ENCODE results near the gene FOXI1.
"Not testable (repeated sequence)": the region's sequence is repeated elsewhere in the genome, so short reads cannot be mapped to it uniquely, and the experiment has no call there.

Gene FOXI1

DNA sequence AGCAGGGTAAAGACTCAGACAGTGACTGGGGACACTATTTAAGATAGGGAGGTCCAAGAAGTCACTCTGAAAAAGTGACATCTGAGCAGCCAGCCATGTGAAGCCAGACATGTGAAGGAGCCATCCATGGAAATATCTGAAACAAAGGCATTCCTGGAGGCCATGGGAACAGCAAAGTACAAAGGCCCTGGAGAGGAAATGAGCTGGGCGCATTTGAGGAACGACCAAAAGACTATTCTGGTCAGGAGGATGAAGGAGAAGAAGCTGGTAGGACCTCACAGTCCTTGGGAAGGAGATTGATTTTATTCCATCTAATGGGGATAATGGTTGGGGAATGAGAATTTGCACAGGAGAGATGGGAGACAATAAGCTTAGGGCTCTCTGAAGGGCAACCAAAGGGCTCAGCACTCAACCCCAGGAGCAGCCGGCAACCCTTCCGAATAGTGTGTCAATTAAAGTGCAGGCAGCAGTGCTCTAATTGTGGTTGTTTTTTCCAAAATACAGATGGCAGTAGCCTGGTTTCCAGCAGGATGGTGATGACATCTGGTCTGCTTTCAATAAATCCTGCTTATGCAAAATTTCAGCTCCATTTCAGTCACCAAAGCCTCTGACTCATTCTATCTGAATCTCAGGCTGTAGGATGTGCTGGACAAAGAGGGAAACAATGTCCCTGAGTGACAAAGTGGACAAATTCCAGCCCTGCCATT, 26.7 kb downstream of the FOXI1 start:
- no peak for DNase-seq

DNA sequence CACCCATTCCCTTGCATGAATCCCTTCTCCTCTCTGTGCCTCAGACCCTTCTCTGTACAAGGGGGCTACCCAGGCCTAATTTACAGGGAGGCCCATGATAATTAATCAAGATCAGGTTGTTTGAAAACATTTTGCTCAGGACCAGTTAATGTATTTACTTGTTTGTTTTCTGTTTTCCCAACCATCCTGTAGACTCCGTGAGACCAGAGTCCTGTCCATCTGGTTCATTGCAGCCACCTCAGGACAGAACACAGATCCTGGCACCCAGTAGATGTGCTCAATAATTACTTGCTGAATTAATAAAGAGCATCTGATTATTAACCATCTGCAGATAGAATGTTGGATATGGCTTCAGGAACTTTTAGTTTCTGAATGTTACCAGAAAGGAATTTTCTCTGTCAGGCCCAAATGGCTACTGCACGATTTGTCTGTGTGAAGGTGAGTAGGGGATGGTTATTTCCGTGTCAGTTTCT, 27.3 kb downstream of the FOXI1 start:
- DNase-seq = no peak

DNA sequence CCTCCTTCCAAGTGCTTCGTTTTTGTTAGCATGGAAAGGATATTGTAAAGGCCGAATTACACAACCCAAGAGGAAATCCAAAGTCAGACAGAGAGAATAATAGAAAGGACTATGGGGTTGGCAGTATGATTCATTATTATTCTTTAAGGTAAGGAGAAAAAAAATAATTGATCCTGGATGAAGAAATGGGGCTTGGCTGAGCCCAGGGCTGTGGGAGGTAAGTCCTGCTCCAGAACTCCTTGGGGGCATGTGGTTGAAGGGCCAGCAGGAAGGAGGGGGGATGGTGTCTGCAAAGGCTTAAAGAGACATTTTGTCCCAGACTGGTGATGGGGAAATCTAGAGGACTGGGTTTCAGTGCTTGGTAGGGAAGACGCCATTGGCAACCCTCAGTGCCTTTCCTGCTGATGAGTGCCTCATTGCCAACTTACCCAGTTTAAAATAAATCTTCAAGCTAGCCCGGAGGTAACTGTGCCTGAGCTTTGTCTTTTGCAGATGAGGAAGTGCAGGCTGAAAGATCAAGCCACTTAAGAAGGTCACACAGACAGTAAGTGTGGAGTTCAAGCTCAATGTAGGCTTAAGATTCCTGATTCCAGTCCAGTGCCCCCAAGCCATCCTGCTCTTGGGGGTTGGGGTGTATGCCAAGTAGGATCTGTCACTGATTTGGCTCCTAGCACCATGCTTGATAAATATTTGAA, 30.2 kb downstream of the FOXI1 start:
- no peak for DNase-seq

DNA sequence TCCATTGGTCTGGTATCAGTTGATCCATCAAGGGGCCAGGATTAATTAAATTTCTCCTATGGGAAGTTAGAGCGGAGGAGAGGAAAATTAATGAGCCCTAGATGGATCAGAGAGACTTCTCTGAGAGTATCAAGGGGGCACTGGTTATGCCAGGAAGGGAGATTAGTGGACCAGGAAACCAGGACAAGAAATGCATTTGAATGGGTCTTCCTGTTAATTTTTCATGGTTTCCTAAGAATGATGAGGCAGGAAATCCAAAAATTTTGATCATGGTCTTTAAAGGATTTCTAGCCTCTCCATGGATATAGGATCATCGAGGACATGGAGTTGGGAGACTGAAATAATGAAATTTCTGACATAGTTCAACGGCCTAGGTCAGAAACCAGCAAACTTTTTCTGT, 30.8 kb downstream of the FOXI1 start:
- DNase-seq = no peak

DNA sequence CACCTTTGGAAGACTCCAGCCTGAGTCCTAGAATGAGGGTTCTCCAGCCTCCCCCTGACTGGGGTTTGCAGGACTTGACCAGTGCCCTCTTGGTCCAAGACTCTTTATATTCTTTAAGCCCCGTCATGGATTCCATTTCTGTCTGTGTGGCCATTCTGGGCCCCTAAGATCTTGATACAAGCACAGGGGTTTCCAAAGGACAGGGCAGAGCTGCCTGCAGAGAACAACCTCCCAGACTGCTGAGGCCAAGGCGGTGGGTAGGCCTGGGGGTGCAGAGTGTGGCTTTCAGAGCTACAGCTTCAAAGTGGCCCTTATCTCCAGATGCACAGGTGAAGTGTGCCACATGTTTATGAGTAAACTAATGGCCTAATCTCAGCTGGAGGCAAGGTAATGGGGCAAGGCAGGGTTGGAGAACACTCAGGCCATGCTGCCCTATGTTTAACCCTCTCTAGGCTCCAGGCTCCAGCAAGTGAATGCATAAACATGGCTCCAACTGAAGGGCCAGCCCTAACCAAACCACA, 32.1 kb downstream of the FOXI1 start:
- DNase-seq = no peak

DNA sequence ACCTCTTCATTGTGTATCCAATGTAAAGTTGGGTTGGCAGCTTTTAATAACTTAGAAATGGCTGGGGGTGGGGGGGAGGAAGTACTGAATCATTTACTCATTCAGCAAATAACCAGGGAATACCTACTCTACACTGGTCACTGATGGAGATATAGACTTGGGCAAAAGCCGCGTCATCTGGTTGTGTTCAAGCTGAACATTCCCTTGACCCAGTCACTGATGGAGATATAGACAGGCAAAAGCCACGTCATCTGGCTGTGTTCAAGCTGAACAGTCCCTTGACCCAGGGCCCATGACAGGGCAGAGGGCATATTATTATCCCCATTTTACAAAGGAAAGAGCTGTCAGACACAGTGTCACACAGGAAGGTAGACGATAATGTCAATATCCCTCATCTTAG, 32.6 kb downstream of the FOXI1 start:
- no peak for DNase-seq

DNA sequence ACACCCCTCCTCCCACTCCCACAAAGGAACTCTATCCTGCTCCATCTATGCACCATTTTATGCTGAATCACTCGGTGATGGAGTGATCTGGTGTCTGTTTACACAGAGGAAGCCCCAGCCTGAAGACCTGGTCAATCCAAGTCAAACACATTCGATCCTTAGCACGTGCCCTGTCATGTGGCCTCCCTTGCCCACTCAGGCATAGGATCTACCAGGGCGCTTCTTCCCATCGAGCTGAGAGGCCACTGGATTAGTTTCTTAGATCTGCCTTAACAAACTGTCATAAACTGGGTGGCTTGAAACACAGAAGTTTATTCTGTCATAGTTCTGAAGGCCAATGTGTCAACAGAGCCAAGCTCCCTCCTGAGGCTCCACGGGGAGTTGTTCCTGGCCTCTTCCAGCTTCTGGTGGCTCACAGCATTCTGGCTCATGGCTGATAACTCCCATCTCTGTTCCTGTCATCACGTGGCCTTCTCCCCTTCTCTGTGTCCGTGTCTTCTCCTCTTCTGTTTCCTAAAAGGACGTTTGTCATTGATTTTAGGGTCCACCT, 34.2 kb downstream of the FOXI1 start:
- no peak for DNase-seq

DNA sequence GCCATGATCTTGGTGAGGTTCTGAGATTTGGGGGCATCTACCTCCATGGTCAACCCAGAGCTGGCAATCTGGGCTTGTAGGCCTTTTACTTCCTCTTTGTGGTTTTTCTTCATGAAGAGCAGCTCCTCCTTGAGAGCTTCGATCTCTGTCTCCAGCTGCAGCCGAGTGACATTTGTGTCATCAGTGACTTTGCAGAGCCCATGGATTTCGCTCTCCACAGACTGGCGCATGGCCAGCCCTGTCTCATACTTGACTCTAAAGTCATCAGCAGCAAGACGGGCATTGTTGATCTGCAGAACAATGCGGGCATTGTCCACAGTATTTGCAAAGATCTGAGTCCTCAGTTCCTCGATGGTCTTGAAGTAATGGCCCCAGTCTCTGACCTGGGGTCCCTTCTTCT, 35.5 kb downstream of the FOXI1 start:
- not testable (repeated sequence) for DNase-seq

DNA sequence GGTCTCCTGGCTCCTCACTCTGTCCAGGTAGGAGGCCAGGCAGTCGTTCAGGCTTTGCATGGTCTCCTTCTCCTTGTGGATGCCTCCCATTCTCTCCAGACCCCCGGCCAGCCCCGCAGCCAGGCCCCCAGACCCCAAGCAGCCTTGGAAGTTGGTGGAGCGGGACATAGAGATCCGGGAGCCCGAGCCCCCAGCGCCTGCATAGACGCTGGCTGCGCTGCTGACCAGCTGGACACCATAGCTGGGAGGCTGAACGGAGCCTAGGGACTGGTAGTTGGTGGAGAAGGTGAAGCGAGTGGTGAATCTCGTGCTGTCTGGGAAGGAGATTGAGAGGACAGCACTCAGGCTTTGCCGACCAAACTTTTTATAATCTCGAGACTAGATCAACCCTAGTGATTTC, 35.9 kb downstream of the FOXI1 start:
- DNase-seq = no peak

DNA sequence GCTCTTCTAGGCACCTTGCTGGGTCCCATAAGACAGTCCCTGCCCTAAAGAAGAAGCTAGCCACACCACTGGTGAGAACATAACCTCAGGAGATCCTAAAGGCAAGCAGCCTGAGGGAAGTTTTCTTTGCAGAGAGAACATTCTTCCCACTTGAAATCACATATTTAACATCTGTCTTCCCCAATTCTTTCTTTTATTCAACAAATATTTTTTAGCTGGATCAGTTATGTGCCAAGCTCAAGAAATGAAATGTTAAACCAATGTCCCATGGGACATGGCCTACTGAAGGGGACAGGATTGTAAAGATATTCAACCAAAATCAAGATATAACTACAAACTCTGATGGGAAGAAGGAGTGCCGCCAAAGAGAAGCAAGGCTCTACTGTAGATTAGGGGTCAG, 36.5 kb downstream of the FOXI1 start:
- DNase-seq = no peak

DNA sequence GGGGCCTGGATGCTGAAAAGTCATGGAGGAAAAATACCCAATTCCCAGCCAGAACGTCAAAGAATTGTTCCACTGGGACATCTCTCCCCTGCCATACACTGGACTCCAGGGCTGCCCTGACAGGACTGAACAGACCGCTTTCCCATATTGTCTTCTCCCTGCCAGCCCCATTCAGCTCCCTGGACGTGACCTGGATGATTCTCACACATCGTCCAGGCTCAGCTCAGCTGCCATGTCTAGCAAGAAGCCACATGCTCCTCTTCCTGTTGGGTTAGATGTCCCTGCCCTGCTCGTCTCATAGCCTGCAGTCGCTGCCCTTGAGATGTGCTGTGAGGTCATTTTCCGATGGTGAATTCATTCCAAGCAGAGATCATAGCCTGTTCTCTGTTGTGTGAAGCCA, 37.4 kb downstream of the FOXI1 start:
- no peak for DNase-seq

DNA sequence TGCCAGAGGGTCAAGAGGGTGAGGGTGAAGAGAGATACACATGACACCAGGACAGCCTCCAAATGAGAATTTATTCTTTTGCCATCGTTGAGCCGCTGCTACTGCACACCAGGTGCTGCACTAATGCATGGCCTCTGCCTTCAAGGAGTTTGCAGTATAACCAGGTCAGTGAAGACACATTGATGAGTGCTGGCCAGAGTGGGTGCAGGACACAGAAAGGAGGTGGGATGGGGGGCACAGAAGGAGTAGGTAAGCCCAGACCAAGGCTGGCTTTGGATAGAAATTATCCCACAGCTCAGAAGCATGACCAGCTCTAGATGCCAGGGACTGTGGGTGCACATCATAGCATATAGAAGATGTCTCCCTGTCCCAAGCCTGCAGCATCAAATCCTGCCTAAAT, 38.0 kb downstream of the FOXI1 start:
- DNase-seq = no peak

DNA sequence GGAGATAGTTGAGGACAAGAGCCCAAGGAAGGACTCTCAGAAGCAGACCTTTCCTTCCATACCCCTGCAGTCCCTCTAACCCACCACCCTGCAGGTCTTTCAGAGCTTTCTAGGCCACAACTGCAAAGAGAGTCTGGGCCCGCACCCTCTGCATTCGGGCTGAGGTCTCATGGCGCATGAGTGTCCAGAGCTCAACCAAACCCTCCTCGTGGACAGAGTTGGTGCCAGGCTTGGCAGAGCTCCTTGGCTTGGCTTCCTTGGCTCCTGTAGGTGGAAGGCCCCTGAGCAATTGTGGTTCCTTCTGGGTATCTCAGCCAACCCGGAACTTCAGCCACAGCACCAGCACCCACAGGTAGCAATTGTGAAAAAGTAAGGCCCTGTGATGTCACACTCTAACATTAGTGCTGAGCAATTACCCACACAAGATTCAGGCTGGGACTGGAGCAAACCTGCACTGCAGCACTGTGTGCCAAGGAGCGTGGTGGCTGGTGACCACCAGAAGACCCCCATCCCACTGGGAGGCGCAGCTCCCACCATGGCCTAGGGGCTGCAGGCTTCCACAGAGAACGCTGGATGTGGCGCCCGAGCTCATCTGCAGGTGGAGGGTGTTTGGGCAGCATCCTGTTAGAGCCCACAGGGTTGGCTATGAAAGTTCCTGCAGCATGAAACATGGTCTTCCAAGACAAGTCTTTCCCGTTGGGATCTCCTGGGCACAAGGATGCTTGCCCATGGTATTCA, 38.8 kb downstream of the FOXI1 start:
- DNase-seq = no peak

DNA sequence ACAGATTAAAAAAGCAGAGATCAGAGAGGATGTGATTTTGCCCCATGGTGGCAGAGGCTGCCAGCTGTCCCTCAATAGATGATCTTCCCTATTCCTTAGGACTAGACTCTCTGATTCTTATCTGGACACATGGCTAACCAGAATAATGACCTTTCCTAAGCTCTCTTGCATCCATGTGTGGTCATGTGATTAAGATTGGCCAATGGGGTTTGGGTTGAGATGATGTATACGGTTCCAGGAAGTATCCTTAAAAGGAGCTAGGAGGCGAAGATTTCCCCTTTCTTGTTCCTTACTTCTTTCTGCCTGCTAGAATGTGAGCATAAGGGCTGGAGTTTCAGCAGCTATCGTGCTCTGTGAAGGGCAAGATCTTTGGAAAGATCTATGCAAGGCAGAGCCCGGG, 39.8 kb downstream of the FOXI1 start:
- no peak for DNase-seq

DNA sequence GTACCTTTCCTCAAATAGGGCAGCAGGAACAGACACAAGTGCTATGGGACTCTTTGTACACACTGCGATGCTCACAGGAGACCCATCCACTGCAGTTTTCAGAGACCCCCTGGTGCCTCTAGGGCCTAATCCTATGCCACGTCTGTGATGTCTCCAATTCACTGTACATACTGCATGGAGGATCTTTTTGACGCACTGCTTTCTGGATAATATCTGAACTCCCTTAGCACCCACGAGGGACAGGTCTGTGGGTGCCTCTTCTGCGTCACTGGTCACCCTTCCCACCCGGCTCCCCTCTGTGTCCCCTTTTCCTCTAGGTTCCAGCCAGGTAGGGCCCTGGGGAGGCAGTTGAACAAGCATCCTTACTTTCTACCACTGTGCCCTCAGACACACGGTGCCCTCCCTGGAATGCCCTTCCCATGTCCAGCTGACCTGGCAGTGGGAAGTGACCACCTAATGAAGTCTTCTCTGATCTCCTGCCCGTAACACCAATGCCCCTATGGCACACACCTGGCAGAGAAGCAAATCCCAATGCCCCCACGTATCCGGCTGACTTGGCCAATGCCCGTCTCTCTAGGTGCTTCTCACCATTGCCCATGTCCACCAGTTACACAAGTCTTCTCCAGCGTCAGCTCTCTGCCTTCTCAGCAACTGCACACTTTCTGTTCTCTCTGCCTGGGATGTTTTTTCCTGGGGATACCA, 41.5 kb downstream of the FOXI1 start:
- DNase-seq = no peak

DNA sequence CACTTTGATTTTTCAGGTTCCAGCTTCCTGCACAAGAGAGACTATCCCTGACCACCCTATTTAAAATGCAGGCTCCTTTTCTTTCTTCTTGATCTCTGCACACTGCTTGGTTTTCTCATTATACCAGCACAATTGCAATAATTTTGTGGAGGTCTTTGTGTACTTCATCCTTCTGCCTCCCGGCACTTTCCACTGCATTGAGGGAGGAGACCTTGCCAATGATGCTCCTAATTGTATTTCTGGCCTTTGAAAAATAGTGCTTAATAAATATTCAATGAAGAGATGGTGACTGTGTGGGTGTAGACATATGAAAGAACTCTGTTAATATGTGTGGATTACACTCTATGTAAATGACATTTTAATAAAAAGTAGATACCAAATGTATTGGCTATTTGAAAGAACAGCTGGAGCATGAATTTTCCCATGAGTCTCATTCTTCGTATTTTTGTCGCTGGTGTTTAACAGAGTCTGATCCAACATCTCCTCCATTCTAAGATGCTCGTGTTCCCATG, 42.1 kb downstream of the FOXI1 start:
- no peak for DNase-seq

DNA sequence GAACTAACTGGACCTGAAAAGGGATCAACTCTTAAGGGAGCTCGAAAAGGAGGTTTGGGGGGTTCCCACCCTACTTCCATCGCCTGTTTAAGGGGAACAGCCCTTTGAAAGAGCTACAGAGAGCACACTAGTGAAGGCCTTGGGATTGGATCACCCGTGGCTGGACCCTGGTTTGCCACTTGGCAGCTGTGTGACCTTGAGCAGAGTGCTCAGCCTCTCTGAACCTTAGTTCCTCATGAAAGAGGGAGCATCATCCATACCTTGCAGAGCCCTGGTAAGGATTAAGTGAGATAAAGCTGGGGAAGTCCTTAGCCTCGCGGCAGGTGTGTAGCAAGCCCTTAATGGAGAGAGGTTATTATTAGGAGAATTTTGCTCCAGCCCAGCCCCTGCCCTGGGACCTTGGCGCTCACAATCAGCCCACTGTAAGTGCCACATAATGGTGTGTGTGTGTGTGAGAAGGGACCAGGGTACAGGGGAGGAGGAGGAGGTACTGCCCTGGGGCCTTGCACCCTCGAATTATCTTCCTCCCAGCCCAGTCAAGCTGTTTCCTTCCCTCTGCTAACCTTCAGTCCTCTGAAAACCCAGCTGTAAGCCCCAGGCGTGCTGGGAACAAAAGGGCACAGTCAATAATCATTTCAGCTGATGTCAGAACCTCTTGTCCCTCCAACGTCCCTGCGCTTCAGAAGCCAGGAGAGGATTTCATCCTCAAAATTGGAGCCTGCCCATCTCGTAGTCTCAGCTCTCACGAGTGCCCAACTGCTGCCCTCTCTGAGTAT, 42.9 kb downstream of the FOXI1 start:
- no peak for DNase-seq

DNA sequence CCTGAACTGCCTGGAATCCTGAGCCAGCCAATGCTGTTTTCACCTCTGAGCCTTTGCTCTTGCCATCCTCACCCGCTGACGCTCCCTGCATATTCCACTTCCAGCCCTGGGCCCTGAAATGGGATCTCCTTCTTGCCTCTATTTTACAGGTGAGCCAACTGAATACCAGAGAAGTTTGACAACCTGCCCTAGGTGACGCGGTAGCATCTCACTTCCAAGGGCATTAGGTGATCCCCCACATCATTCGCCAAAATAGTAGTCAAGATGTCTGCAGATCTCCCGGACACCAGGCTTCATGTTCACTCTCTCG, 43.5 kb downstream of the FOXI1 start:
- no peak for DNase-seq

DNA sequence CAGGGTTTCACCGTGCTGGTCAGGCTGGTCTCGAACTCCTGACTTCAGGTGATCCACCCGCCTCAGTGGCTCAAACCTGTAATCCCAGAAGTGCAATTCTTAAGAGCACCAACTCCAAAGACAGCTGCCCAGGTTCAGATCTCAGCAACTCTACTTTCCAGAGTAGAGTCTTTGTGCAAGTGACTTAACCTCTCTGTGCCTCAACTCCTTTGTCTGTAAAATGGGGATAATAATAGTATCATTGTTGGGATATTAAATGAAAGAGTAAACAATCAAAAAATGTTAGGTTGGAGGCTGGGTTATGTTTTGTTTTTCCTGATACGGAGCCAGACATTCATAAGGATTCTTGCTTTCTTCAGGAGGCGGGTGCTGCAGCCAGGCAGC, 45.0 kb downstream of the FOXI1 start:
- DNase-seq = no peak

DNA sequence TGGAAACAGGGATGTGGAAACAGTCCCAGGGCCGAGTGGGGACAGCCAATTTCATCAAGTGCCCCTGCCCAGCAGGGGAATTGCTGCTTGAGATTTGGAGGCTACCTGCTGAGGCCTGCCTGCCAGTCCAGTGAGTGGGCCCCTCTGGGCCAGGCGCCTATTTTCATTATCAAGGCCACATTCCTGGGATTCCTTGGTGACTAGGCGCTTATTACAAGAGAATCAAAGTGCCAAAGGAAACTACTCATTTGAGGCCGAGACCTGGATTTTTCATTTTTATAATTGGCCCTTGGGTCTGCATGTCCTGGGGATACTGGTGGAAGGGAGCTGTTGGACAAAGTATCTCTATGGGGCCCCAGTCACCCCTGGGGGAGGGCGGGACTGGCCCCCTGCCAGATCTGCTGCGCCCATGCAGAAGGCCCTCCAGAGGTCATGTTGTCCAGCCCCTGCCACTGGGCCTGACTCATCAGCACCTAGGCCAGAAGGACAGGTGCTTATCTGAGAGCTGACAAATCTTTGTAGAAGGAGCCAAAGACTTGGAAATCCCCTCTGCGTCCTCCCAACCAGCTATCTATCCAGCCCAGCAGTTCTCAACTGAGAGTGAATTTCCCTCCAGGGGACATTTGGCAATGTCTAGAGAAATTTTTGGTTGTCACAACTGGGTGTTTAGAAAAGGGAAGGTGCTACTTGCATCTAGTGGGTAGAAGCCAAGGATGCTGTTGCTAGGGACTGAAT, 45.6 kb downstream of the FOXI1 start:
- DNase-seq = no peak

DNA sequence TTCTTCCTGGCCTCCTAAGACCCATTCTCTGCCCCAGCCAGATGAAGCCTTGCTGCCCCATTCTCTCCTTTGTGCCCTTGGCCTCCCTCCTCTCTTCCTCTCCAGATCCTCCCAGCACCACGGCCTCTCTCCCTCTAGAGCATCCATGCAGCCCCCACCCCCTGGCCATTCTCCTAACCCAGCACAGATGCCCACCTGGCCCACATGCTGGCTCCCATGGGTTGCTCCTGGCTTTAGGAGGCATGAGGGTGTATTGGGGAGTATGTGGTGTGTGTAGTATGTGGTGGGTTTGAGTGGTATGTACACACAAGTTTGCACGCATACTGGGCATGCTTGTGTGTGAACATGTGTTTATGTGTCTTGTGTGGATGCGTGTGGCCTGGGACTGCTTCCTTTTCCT, 47.1 kb downstream of the FOXI1 start:
- no peak for DNase-seq
